KMS-11 (cell line): Measurements from ENCODE around the gene KCNJ14.

Experiments
- H2AFZ ChIP-seq: fragments of 200-600 bp; sonication (generic); 2 replicates; pipeline ENCODE4 v1.6.1; 2016; ENCODE audit warnings: antibody characterized with exemption, mixed run types, low read depth
- H3K27ac ChIP-seq: fragments of 200-600 bp; sonication (generic); 2 replicates; pipeline ENCODE4 v1.6.1; 2016; ENCODE audit warnings: mild to moderate bottlenecking, mixed run types
- H3K27me3 ChIP-seq: fragments of 200-600 bp; sonication (generic); 2 replicates; pipeline ENCODE4 v1.6.1; 2017; ENCODE audit warnings: mild to moderate bottlenecking, low read depth, mixed run types, moderate library complexity; ENCODE audit not compliant: insufficient read depth
- H3K36me3 ChIP-seq: fragments of 200-600 bp; sonication (generic); 2 replicates; pipeline ENCODE4 v1.6.1; 2017; ENCODE audit warnings: mild to moderate bottlenecking, mixed run types; ENCODE audit not compliant: insufficient read depth
- H3K4me1 ChIP-seq: fragments of 200-600 bp; sonication (generic); 2 replicates; pipeline ENCODE4 v1.6.1; 2016; ENCODE audit warnings: mild to moderate bottlenecking, low read depth, mixed run types; ENCODE audit not compliant: poor library complexity, severe bottlenecking
- H3K4me2 ChIP-seq: fragments of 200-600 bp; sonication (generic); 2 replicates; pipeline ENCODE4 v1.7.0; 2016; ENCODE audit warnings: mild to moderate bottlenecking, mixed run types
- H3K4me3 ChIP-seq: fragments of 200-600 bp; sonication (generic); IDR thresholded peaks from 2 replicates; pipeline ENCODE4 v1.6.1; 2017; ENCODE audit warnings: low read depth, low read length, mixed read lengths; ENCODE audit not compliant: insufficient read depth
- H3K79me2 ChIP-seq: fragments of 200-600 bp; sonication (generic); 2 replicates; pipeline ENCODE4 v1.6.1; 2016; ENCODE audit warnings: low read depth, mixed run types; ENCODE audit not compliant: insufficient read depth
- H3K9ac ChIP-seq: fragments of 200-600 bp; sonication (generic); 2 replicates; pipeline ENCODE4 v1.6.1; 2016; ENCODE audit warnings: mild to moderate bottlenecking, mixed run types
- H4K20me1 ChIP-seq: fragments of 200-600 bp; sonication (generic); 2 replicates; pipeline ENCODE4 v1.6.1; 2016; ENCODE audit warnings: mild to moderate bottlenecking, mixed run types; ENCODE audit not compliant: insufficient read depth
- CTCF ChIP-seq: fragments of 200-600 bp; sonication (generic); conservative IDR thresholded peaks from 2 replicates; pipeline ENCODE4 v1.6.1; 2017; ENCODE audit warnings: low read depth, mild to moderate bottlenecking, antibody characterized with exemption, low read length, moderate library complexity, mixed read lengths

KCNJ14 gene

GRCh38 chr19:48509467-48510194, 54.3 kb downstream of the KCNJ14 start:
- Histone ChIP-seq H2AFZ (no peak overlapping the region), H3K4me3 (no peak overlapping the region), H3K79me2 (no peaks in the 10 kb centered on the region), H3K36me3 (no peaks in the 10 kb centered on the region), H3K4me1 (peaks cover 11% of the 10 kb centered on the region), H3K9ac (no peak overlapping the region), H3K27ac (no peak overlapping the region), H3K4me2 (no peak overlapping the region), H4K20me1 (no peaks in the 10 kb centered on the region), H3K27me3 (peaks cover 74% of the 10 kb centered on the region)
- no peak for TF ChIP-seq CTCF

- Histone ChIP-seq H3K79me2 (no peaks in the 10 kb centered on the region), H3K4me2 (peak overlapping the region; percentile 41; the same call in 1 of the 2 replicates), H4K20me1 (no peaks in the 10 kb centered on the region), H3K4me1 (peaks cover 17% of the 10 kb centered on the region), H3K27me3 (peaks cover 66% of the 10 kb centered on the region), H3K27ac (no peak overlapping the region), H2AFZ (no peak overlapping the region), H3K4me3 (no peak overlapping the region), H3K9ac (no peak overlapping the region), H3K36me3 (no peaks in the 10 kb centered on the region)
- no peak for TF ChIP-seq CTCF
Observed at GRCh38 chr19:48510421-48511268, 55.3 kb downstream of the KCNJ14 start.

- no peaks in the 10 kb centered on the region for H3K36me3 ChIP-seq
- H3K27ac ChIP-seq = no peak overlapping the region
- no peaks in the 10 kb centered on the region for H4K20me1 ChIP-seq
- no peak overlapping the region for H3K9ac ChIP-seq
- H3K27me3 ChIP-seq = peaks cover 59% of the 10 kb centered on the region
- TF ChIP-seq CTCF = no peak
- H3K79me2 ChIP-seq = no peaks in the 10 kb centered on the region
- no peak overlapping the region for H3K4me2 ChIP-seq
- peaks cover 17% of the 10 kb centered on the region for H3K4me1 ChIP-seq
- no peak overlapping the region for H2AFZ ChIP-seq
- H3K4me3 ChIP-seq = no peak overlapping the region
Observed at GRCh38 chr19:48511321-48511731, 56.0 kb downstream of the KCNJ14 start.

- no peaks in the 10 kb centered on the region for H3K79me2 ChIP-seq
- H2AFZ ChIP-seq = no peak within 1 kb of the TSS
- no peak within 1 kb of the TSS for H3K4me3 ChIP-seq
- no peaks in the 10 kb centered on the region for H3K36me3 ChIP-seq
- H3K4me2 ChIP-seq = peak within 1 kb of the TSS; percentile 41; the same call in 1 of the 2 replicates
- no peak for TF ChIP-seq CTCF
- peaks cover 17% of the 10 kb centered on the region for H3K4me1 ChIP-seq
- peaks cover 57% of the 10 kb centered on the region for H3K27me3 ChIP-seq
- no peak within 1 kb of the TSS for H3K9ac ChIP-seq
- no peaks in the 10 kb centered on the region for H4K20me1 ChIP-seq
- no peak within 1 kb of the TSS for H3K27ac ChIP-seq
Observed at GRCh38 chr19:48511800-48512503, 56.6 kb downstream of the KCNJ14 start, which contains the start of gene LMTK3. LMTK3 (minus strand) TSS chr19:48511835; CDS start chr19:48511576, 259 bp downstream.
